Nephron (organoid): Measurements from ENCODE around the gene GPAT2.
A peak's percentile ranks its signal among the peaks of the same experiment; 100 is the strongest.
"Not testable (repeated sequence)": the region's sequence is repeated elsewhere in the genome, so short reads cannot be mapped to it uniquely, and the experiment has no call there.

Experiments
- H3K27ac Mint-ChIP-seq, 3 experiments: 2 replicates each; pipeline ENCODE4 v1.8.0; 2020; ENCODE audit warnings: mixed read lengths in 3 of 3, mild to moderate bottlenecking in 2 of 3, moderate library complexity in 1 of 3
- H3K27me3 Mint-ChIP-seq: 2 replicates; pipeline ENCODE4 v1.8.0; 2021; ENCODE audit warnings: low read depth, mild to moderate bottlenecking, moderate library complexity, mixed read lengths
- H3K36me3 Mint-ChIP-seq: 2 replicates; pipeline ENCODE4 v1.8.0; 2020; ENCODE audit warnings: low read depth, mixed read lengths
- H3K4me1 Mint-ChIP-seq: 2 replicates; pipeline ENCODE4 v1.8.0; 2020; ENCODE audit warnings: mixed read lengths
- H3K4me3 Mint-ChIP-seq, 3 experiments: 2 replicates each; pipeline ENCODE4 v1.8.0; 2020; ENCODE audit warnings: mild to moderate bottlenecking in 3 of 3, mixed read lengths in 3 of 3, moderate library complexity in 2 of 3
- H3K9me3 Mint-ChIP-seq: 2 replicates; pipeline ENCODE4 v1.8.0; 2020; ENCODE audit warnings: mixed read lengths
- CTCF ChIP-seq, 3 experiments: fragments of 200-600 bp; sonication (generic); IDR thresholded peaks; one replicate each; pipeline ENCODE4 v1.5.0; 2021; ENCODE audit warnings: antibody characterized with exemption in 3 of 3; ENCODE audit not compliant: unreplicated experiment in 3 of 3

Gene GPAT2

GRCh38 chr2:96024336-96025193 lies 10.2 kb downstream of the GPAT2 start:
- H3K4me3 Mint-ChIP-seq: no peak overlapping the region
- H3K27ac Mint-ChIP-seq: no peak overlapping the region
- no peaks in the 10 kb centered on the region for H3K27me3 Mint-ChIP-seq
- H3K9me3 Mint-ChIP-seq: no peaks in the 10 kb centered on the region
- no peak for TF ChIP-seq CTCF (IDR thresholded peaks at IDR 0.05; ENCODE audit: unreplicated experiment in 3 of 3)
- H3K4me1 Mint-ChIP-seq: peaks cover 7% of the 10 kb centered on the region
- H3K36me3 Mint-ChIP-seq: no peaks in the 10 kb centered on the region

GRCh38 chr2:96023701-96024100 lies 11.0 kb downstream of the GPAT2 start:
- not testable (repeated sequence) for H3K27me3 Mint-ChIP-seq, H3K4me1 Mint-ChIP-seq, H3K27ac Mint-ChIP-seq, H3K9me3 Mint-ChIP-seq, H3K4me3 Mint-ChIP-seq, H3K36me3 Mint-ChIP-seq

- H3K27me3 Mint-ChIP-seq, H3K4me3 Mint-ChIP-seq, H3K4me1 Mint-ChIP-seq, H3K9me3 Mint-ChIP-seq, H3K27ac Mint-ChIP-seq, H3K36me3 Mint-ChIP-seq: not testable (repeated sequence)
- TF ChIP-seq CTCF (IDR thresholded peaks at IDR 0.05; ENCODE audit: unreplicated experiment in 3 of 3): peak; percentile 77 to 80 (median 78)
These were observed 11.8 kb downstream of the GPAT2 start for GRCh38 chr2:96022701-96023447.

GRCh38 chr2:96022126-96022525 lies 12.6 kb downstream of the GPAT2 start:
- H3K36me3 Mint-ChIP-seq, H3K4me3 Mint-ChIP-seq, H3K4me1 Mint-ChIP-seq, H3K27ac Mint-ChIP-seq, H3K9me3 Mint-ChIP-seq, H3K27me3 Mint-ChIP-seq: not testable (repeated sequence)

GRCh38 chr2:96021142-96021541 lies 13.6 kb downstream of the GPAT2 start:
- not testable (repeated sequence) for H3K9me3 Mint-ChIP-seq, H3K4me1 Mint-ChIP-seq, H3K4me3 Mint-ChIP-seq, H3K27ac Mint-ChIP-seq, H3K36me3 Mint-ChIP-seq, H3K27me3 Mint-ChIP-seq

GRCh38 chr2:96019909-96020590 lies 14.7 kb downstream of the GPAT2 start:
- not testable (repeated sequence) for H3K36me3 Mint-ChIP-seq, H3K9me3 Mint-ChIP-seq, H3K27me3 Mint-ChIP-seq, H3K27ac Mint-ChIP-seq, H3K4me3 Mint-ChIP-seq, H3K4me1 Mint-ChIP-seq

- H3K9me3 Mint-ChIP-seq, H3K4me3 Mint-ChIP-seq, H3K4me1 Mint-ChIP-seq, H3K27ac Mint-ChIP-seq, H3K27me3 Mint-ChIP-seq, H3K36me3 Mint-ChIP-seq: not testable (repeated sequence)
These were observed 18.4 kb downstream of the GPAT2 start for GRCh38 chr2:96016321-96016720.

- H3K27ac Mint-ChIP-seq, H3K4me1 Mint-ChIP-seq, H3K36me3 Mint-ChIP-seq, H3K9me3 Mint-ChIP-seq, H3K4me3 Mint-ChIP-seq, H3K27me3 Mint-ChIP-seq: not testable (repeated sequence)
These were observed 21.9 kb downstream of the GPAT2 start for GRCh38 chr2:96012792-96013264.

- not testable (repeated sequence) for H3K4me1 Mint-ChIP-seq, H3K9me3 Mint-ChIP-seq, H3K27me3 Mint-ChIP-seq, H3K36me3 Mint-ChIP-seq, H3K27ac Mint-ChIP-seq
- H3K4me3 Mint-ChIP-seq: peak overlapping the region; percentile 6 to 56 (median 43)
These were observed 22.5 kb downstream of the GPAT2 start for GRCh38 chr2:96012086-96012791.

- H3K27ac Mint-ChIP-seq, H3K9me3 Mint-ChIP-seq, H3K4me1 Mint-ChIP-seq, H3K36me3 Mint-ChIP-seq: not testable (repeated sequence)
- peaks cover 10% of the 10 kb centered on the region for H3K27me3 Mint-ChIP-seq
- H3K4me3 Mint-ChIP-seq: peak overlapping the region; percentile 65 to 71 (median 69)
These were observed 23.6 kb downstream of the GPAT2 start for GRCh38 chr2:96011129-96011455.

- Mint-ChIP-seq H3K4me3 (peak overlapping the region; percentile 82 to 89 (median 86)), H3K27me3 (peaks cover 14% of the 10 kb centered on the region), H3K27ac (peak overlapping the region; percentile 36 to 67 (median 43))
- H3K9me3 Mint-ChIP-seq, H3K4me1 Mint-ChIP-seq, H3K36me3 Mint-ChIP-seq: not testable (repeated sequence)
These were observed 24.2 kb downstream of the GPAT2 start for GRCh38 chr2:96010320-96011128.
